CD8-positive, alpha-beta memory T cell (primary cell): ENCODE data around the gene SLC22A23. TPM values are rescaled to one million over a fixed set of nuclear protein-coding genes. Genes with fewer than 3 reads are reported as not detected.

Source experiments
- CTCF ChIA-PET: fragments of 350-600 bp; sonication (Branson Sonifier 250); formaldehyde crosslinking; loops from one replicate; lab custom pipeline; 2021; ENCODE audit warnings: antibody characterized with exemption; lab: Charles Lee
- POLR2A ChIA-PET: fragments of 350-600 bp; sonication (Branson Sonifier 250); formaldehyde crosslinking; loops from one replicate; lab custom pipeline; 2021; ENCODE audit warnings: antibody characterized with exemption; lab: Charles Lee
- DNase-seq, 5 donors: peaks; one replicate each; pipeline versions ENCODE4 v3.0.0 to v3.0.0-alpha.2; 2020 to 2022; ENCODE audit warnings: mixed read lengths in 1 of 5
- H3K27ac ChIP-seq: one replicate; pipeline ENCODE4 v1.7.0; 2013; ENCODE audit warnings: low read depth, mild to moderate bottlenecking, low read length, moderate library complexity
- H3K27me3 ChIP-seq: 2 replicates; pipeline ENCODE4 v1.7.0; 2013; ENCODE audit warnings: low read length, mild to moderate bottlenecking; ENCODE audit not compliant: insufficient read depth, poor library complexity, severe bottlenecking
- H3K36me3 ChIP-seq: 2 replicates; pipeline ENCODE4 v1.7.0; 2013; ENCODE audit warnings: mild to moderate bottlenecking, low read length, moderate library complexity; ENCODE audit not compliant: insufficient read depth
- H3K4me1 ChIP-seq: 2 replicates; pipeline ENCODE4 v1.7.0; 2013; ENCODE audit warnings: mild to moderate bottlenecking, low read length, moderate library complexity; ENCODE audit not compliant: insufficient read depth
- H3K4me3 ChIP-seq: 2 replicates; pipeline ENCODE4 v1.7.0; 2013; ENCODE audit warnings: mild to moderate bottlenecking, low read length
- H3K9me3 ChIP-seq: 2 replicates; pipeline ENCODE4 v1.7.0; 2013; ENCODE audit warnings: mild to moderate bottlenecking, low read length
- H3K27ac Mint-ChIP-seq, 8 donors: one replicate each; pipeline ENCODE4 v1.8.0; 2020 to 2021; ENCODE audit warnings: mixed read lengths in 8 of 8, mild to moderate bottlenecking in 6 of 8, inconsistent platforms in 3 of 8, moderate library complexity in 3 of 8
- H3K27me3 Mint-ChIP-seq, 2 donors: one replicate each; pipeline ENCODE4 v1.8.0; 2020 to 2021; ENCODE audit warnings: mixed read lengths in 2 of 2, mild to moderate bottlenecking in 1 of 2, moderate library complexity in 1 of 2
- H3K36me3 Mint-ChIP-seq, 3 donors: one replicate each; pipeline ENCODE4 v1.8.0; 2020 to 2021; ENCODE audit warnings: mixed read lengths in 3 of 3, inconsistent platforms in 1 of 3, mild to moderate bottlenecking in 1 of 3
- H3K4me1 Mint-ChIP-seq, 3 donors: one replicate each; pipeline ENCODE4 v1.8.0; 2020 to 2021; ENCODE audit warnings: mixed read lengths in 3 of 3, inconsistent platforms in 1 of 3, mild to moderate bottlenecking in 1 of 3
- H3K4me3 Mint-ChIP-seq, 7 donors: one replicate each; pipeline ENCODE4 v1.8.0; 2020 to 2021; ENCODE audit warnings: mixed read lengths in 7 of 7, mild to moderate bottlenecking in 6 of 7, moderate library complexity in 4 of 7, inconsistent platforms in 2 of 7
- H3K9me3 Mint-ChIP-seq, 5 donors: one replicate each; pipeline ENCODE4 v1.8.0; 2020 to 2022; ENCODE audit warnings: mixed read lengths in 5 of 5, mild to moderate bottlenecking in 3 of 5, moderate library complexity in 2 of 5, inconsistent platforms in 1 of 5
- polyA plus RNA-seq: library from polyadenylated mRNA; unstranded; fragments of 300-500 nt; fragmentation: Illumina TruSeq; gene quantifications from one replicate; pipeline ENCODE4 v1.2.3, GENCODE V29; 2021
- total RNA-seq, 2 experiments: library from RNA; stranded (reverse); gene quantifications; one replicate each; pipeline ENCODE4 v1.2.3, GENCODE V29; 2021

Gene SLC22A23
- total and polyA plus RNA-seq, 3 experiments from 2014 or later: 0.39 to 0.78 (median 0.47) TPM

- Histone ChIP-seq H3K36me3 (no peaks in the 10 kb centered on the region), H3K4me1 (peaks cover 24% of the 10 kb centered on the region), H3K4me3 (no peak overlapping the region), H3K27ac (no peak overlapping the region), H3K9me3 (no peaks in the 10 kb centered on the region), H3K27me3 (no peaks in the 10 kb centered on the region)
- Mint-ChIP-seq H3K4me3 (peak overlapping the region in 2 of 7 donors; percentile 6 to 21), H3K27me3 (peaks cover 9 to 10% of the 10 kb centered on the region in 2 donors), H3K4me1 (peaks cover 9 to 25% (median 19%) of the 10 kb centered on the region in 3 donors), H3K27ac (peak overlapping the region; percentile 1 to 95 (median 69)), H3K36me3 (no peaks in the 10 kb centered on the region), H3K9me3 (no peaks in the 10 kb centered on the region)
- POLR2A ChIA-PET: no interaction called here
- no peak for DNase-seq
- CTCF ChIA-PET: interaction anchor here (1.5 kb wide), 1 partner anchor 361 kb away, joined by 3 read pairs; no protein-coding TSS in a partner anchor
Observed at GRCh38 chr6:3371222-3371949, 85.5 kb downstream of the SLC22A23 start.

GRCh38 chr6:3370361-3371221, 86.3 kb downstream of the SLC22A23 start:
- Histone ChIP-seq H3K36me3 (no peaks in the 10 kb centered on the region), H3K4me1 (peaks cover 24% of the 10 kb centered on the region), H3K4me3 (no peak overlapping the region), H3K27ac (no peak overlapping the region), H3K27me3 (no peaks in the 10 kb centered on the region), H3K9me3 (no peaks in the 10 kb centered on the region)
- ChIA-PET CTCF (interaction anchor here (1.5 kb wide), 1 partner anchor 362 kb away, joined by 3 read pairs; no protein-coding TSS in a partner anchor), POLR2A (no interaction called here)
- peak overlapping the region; percentile 1 to 95 (median 69) for H3K27ac Mint-ChIP-seq
- no peaks in the 10 kb centered on the region for H3K36me3 Mint-ChIP-seq
- no peaks in the 10 kb centered on the region for H3K9me3 Mint-ChIP-seq
- peaks cover 9 to 25% (median 19%) of the 10 kb centered on the region in 3 donors for H3K4me1 Mint-ChIP-seq
- peaks cover 8 to 9% of the 10 kb centered on the region in 2 donors for H3K27me3 Mint-ChIP-seq
- peak in 2 of 5 donors; percentile 35 to 43 for DNase-seq
- peak overlapping the region in 3 of 7 donors; percentile 4 to 50 (median 15) for H3K4me3 Mint-ChIP-seq

- DNase-seq: no peak
- H3K9me3 ChIP-seq: no peaks in the 10 kb centered on the region
- H3K27ac ChIP-seq: no peak overlapping the region
- Mint-ChIP-seq H3K4me3 (peak overlapping the region in 1 of 7 donors; percentile 50), H3K36me3 (no peaks in the 10 kb centered on the region), H3K4me1 (peaks cover 9 to 25% (median 19%) of the 10 kb centered on the region in 3 donors), H3K27me3 (peaks cover 8% of the 10 kb centered on the region in 2 donors), H3K9me3 (no peaks in the 10 kb centered on the region), H3K27ac (peak overlapping the region in 5 of 8 donors; percentile 14 to 95 (median 29))
- peaks cover 24% of the 10 kb centered on the region for H3K4me1 ChIP-seq
- H3K36me3 ChIP-seq: no peaks in the 10 kb centered on the region
- no peak overlapping the region for H3K4me3 ChIP-seq
- H3K27me3 ChIP-seq: no peaks in the 10 kb centered on the region
- POLR2A ChIA-PET: no interaction called here
- CTCF ChIA-PET: no interaction called here
Observed at GRCh38 chr6:3369985-3370360, 86.9 kb downstream of the SLC22A23 start.

GRCh38 chr6:3368685-3369084, 88.2 kb downstream of the SLC22A23 start:
- DNase-seq: no peak
- peak overlapping the region in 2 of 8 donors; percentile 42 to 88 for H3K27ac Mint-ChIP-seq
- no peak overlapping the region for H3K27ac ChIP-seq

GRCh38 chr6:3367630-3368029, 89.2 kb downstream of the SLC22A23 start:
- H3K27ac ChIP-seq: no peak overlapping the region
- Mint-ChIP-seq H3K27ac (no peak overlapping the region), H3K4me3 (no peak overlapping the region), H3K36me3 (no peaks in the 10 kb centered on the region), H3K27me3 (peaks cover 9 to 13% of the 10 kb centered on the region in 2 donors), H3K4me1 (peaks cover 9 to 25% (median 19%) of the 10 kb centered on the region in 3 donors), H3K9me3 (no peaks in the 10 kb centered on the region)
- H3K4me1 ChIP-seq: peaks cover 24% of the 10 kb centered on the region
- H3K4me3 ChIP-seq: no peak overlapping the region
- ChIA-PET POLR2A (no interaction called here), CTCF (no interaction called here)
- no peaks in the 10 kb centered on the region for H3K9me3 ChIP-seq
- no peaks in the 10 kb centered on the region for H3K27me3 ChIP-seq
- DNase-seq: no peak
- H3K36me3 ChIP-seq: no peaks in the 10 kb centered on the region

More at GRCh38 chr6:3368685-3369084, 88.2 kb downstream of the SLC22A23 start:
- ChIA-PET CTCF (no interaction called here), POLR2A (no interaction called here)
- H3K9me3 Mint-ChIP-seq: no peaks in the 10 kb centered on the region
- H3K36me3 Mint-ChIP-seq: no peaks in the 10 kb centered on the region
- peaks cover 9 to 25% (median 19%) of the 10 kb centered on the region in 3 donors for H3K4me1 Mint-ChIP-seq
- H3K27me3 Mint-ChIP-seq: peaks cover 12 to 13% of the 10 kb centered on the region in 2 donors
- no peaks in the 10 kb centered on the region for H3K9me3 ChIP-seq
- no peaks in the 10 kb centered on the region for H3K36me3 ChIP-seq
- H3K4me3 Mint-ChIP-seq: no peak overlapping the region
- peaks cover 24% of the 10 kb centered on the region for H3K4me1 ChIP-seq
- H3K27me3 ChIP-seq: no peaks in the 10 kb centered on the region
- H3K4me3 ChIP-seq: no peak overlapping the region

- Histone ChIP-seq H3K4me3 (no peak overlapping the region), H3K9me3 (no peaks in the 10 kb centered on the region), H3K27me3 (no peaks in the 10 kb centered on the region), H3K27ac (no peak overlapping the region), H3K4me1 (peaks cover 21% of the 10 kb centered on the region), H3K36me3 (no peaks in the 10 kb centered on the region)
- H3K9me3 Mint-ChIP-seq: no peaks in the 10 kb centered on the region
- H3K36me3 Mint-ChIP-seq: no peaks in the 10 kb centered on the region
- H3K27me3 Mint-ChIP-seq: peaks cover 9 to 13% of the 10 kb centered on the region in 2 donors
- peak overlapping the region in 2 of 8 donors; percentile 15 to 71 for H3K27ac Mint-ChIP-seq
- DNase-seq: no peak
- POLR2A ChIA-PET: no interaction called here
- peaks cover 9 to 19% (median 16%) of the 10 kb centered on the region in 3 donors for H3K4me1 Mint-ChIP-seq
- CTCF ChIA-PET: no interaction called here
- H3K4me3 Mint-ChIP-seq: no peak overlapping the region
Observed at GRCh38 chr6:3366596-3367413, 90.0 kb downstream of the SLC22A23 start.

- Mint-ChIP-seq H3K4me1 (peaks cover 0 to 4% (median 0%) of the 10 kb centered on the region in 3 donors), H3K4me3 (no peak overlapping the region), H3K9me3 (no peaks in the 10 kb centered on the region), H3K36me3 (no peaks in the 10 kb centered on the region), H3K27ac (no peak overlapping the region), H3K27me3 (peaks cover 9 to 16% of the 10 kb centered on the region in 2 donors)
- H3K27ac ChIP-seq: no peak overlapping the region
- no peaks in the 10 kb centered on the region for H3K4me1 ChIP-seq
- CTCF ChIA-PET: no interaction called here
- no peaks in the 10 kb centered on the region for H3K36me3 ChIP-seq
- no peak overlapping the region for H3K4me3 ChIP-seq
- DNase-seq: no peak
- no peaks in the 10 kb centered on the region for H3K9me3 ChIP-seq
- POLR2A ChIA-PET: no interaction called here
- no peaks in the 10 kb centered on the region for H3K27me3 ChIP-seq
Observed at GRCh38 chr6:3364391-3364790, 92.5 kb downstream of the SLC22A23 start.
